PFSK-1 (cell line): ENCODE results near the gene HTRA3.

Experiments
- FOXP2 ChIP-seq: optimal IDR thresholded peaks from 2 replicates; pipeline ENCODE3; 2011; ENCODE audit warnings: borderline replicate concordance, control low read depth, inconsistent platforms; ENCODE audit not compliant: insufficient read depth; ENCODE audit errors: extremely low read length, extremely low read depth
- POLR2AphosphoS5 ChIP-seq: IDR thresholded peaks from 2 replicates; pipeline ENCODE4 v1.6.1; 2012; ENCODE audit warnings: low read depth, mild to moderate bottlenecking, control low read depth, low read length, moderate library complexity
- SIN3A ChIP-seq: IDR thresholded peaks from 2 replicates; pipeline ENCODE4 v1.6.1; 2012; ENCODE audit warnings: mild to moderate bottlenecking, low read length, moderate library complexity, borderline replicate concordance; ENCODE audit not compliant: insufficient read depth
- TAF1 ChIP-seq: IDR thresholded peaks from 2 replicates; pipeline ENCODE4 v1.6.1; 2012; ENCODE audit warnings: low read length, control low read depth, borderline replicate concordance; ENCODE audit not compliant: insufficient read depth
- TF ChIP-seq, protein P1 (sequence below), 2 experiments: IDR thresholded peaks; 2 replicates each; pipeline versions ENCODE4 v1.6.1 to v1.8.0; 2011 to 2012; ENCODE audit warnings: low read depth in 2 of 2, low read length in 2 of 2, control low read depth in 1 of 2, inconsistent platforms in 1 of 2, mild to moderate bottlenecking in 1 of 2, moderate library complexity in 1 of 2; ENCODE audit not compliant: insufficient read depth in 1 of 2

HTRA3 gene

DNA sequence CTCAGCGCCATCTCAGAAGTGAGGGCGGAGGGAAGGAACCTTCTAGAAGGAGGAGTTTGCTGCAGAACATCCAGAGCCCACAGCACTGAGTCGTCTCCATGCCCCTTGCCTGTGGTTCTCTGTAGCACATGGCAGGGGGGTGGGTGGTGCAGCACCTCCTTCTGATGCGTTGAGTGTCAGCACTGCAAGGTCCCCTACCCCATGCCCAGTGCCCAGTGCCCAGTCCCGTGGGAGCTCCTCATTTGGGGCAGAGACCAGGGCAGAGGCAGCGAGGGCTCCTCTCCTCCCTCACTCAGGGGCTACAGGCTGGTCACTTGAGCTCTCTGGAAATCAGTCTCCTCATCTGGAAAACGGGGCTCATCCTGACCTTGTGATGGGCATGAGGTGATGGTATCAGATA is 78.1 kb downstream of the HTRA3 start:
- TF ChIP-seq FOXP2 (no peak), SIN3A (no peak), TAF1 (no peak), POLR2AphosphoS5 (no peak)
- TF ChIP-seq, protein P1, sequence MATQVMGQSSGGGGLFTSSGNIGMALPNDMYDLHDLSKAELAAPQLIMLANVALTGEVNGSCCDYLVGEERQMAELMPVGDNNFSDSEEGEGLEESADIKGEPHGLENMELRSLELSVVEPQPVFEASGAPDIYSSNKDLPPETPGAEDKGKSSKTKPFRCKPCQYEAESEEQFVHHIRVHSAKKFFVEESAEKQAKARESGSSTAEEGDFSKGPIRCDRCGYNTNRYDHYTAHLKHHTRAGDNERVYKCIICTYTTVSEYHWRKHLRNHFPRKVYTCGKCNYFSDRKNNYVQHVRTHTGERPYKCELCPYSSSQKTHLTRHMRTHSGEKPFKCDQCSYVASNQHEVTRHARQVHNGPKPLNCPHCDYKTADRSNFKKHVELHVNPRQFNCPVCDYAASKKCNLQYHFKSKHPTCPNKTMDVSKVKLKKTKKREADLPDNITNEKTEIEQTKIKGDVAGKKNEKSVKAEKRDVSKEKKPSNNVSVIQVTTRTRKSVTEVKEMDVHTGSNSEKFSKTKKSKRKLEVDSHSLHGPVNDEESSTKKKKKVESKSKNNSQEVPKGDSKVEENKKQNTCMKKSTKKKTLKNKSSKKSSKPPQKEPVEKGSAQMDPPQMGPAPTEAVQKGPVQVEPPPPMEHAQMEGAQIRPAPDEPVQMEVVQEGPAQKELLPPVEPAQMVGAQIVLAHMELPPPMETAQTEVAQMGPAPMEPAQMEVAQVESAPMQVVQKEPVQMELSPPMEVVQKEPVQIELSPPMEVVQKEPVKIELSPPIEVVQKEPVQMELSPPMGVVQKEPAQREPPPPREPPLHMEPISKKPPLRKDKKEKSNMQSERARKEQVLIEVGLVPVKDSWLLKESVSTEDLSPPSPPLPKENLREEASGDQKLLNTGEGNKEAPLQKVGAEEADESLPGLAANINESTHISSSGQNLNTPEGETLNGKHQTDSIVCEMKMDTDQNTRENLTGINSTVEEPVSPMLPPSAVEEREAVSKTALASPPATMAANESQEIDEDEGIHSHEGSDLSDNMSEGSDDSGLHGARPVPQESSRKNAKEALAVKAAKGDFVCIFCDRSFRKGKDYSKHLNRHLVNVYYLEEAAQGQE (IDR thresholded peaks at IDR 0.05; ENCODE audit: insufficient read depth in 1 of 2, low read depth in 2 of 2, low read length in 2 of 2), result no peak

DNA sequence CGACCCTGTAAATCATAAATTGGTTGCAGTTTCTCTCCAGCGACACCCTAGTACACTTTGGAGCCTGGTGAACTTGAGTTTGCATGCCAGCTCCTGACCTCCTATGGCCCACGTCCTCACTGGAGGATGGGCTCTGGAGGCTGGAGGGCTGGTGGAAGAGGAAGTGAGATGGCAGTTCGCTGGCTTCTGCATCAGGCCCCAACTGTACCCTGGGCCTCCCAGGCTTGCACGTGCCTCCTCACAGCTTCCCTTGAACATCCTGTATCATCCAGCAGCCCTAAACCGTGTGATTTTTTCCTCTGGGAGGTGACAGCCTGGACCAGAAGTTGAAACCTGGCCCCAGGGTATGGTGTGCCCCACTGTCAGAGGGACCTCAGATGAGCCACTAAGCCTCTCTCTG is 78.5 kb downstream of the HTRA3 start:
- TF ChIP-seq, protein P1 (IDR thresholded peaks at IDR 0.05; ENCODE audit: insufficient read depth in 1 of 2, low read depth in 2 of 2, low read length in 2 of 2), result no peak
- no peak for TF ChIP-seq POLR2AphosphoS5
- TF ChIP-seq TAF1, result no peak
- TF ChIP-seq SIN3A, result no peak
- no peak for TF ChIP-seq FOXP2

DNA sequence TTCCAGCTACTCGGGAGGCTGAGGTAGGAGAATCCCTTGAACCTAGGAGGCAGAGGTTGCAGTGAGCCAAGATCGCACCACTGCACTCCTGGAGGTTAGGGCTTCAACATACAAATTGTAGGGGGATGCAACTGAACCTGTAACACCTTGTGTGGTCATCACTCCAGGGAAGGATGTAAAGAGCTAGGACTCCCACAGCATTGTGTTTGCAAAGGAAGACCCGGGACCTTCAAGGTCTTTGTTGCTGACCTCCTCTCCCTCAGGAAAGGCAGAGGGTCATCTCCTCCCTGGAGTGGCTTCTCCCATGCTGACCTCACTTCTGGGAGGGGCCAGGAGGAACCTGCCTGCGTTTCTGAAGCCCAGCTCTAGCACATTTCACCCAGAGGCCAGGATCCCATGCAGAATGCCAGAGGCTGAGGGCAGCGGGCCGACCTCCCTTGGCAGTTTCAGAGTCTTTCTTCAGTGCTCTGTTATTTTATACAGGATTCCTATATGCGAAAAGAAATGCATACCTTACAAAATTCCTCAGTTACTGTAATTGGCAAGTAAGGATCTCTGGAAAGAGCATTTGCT is 80.2 kb downstream of the HTRA3 start:
- TF ChIP-seq TAF1, result no peak

DNA sequence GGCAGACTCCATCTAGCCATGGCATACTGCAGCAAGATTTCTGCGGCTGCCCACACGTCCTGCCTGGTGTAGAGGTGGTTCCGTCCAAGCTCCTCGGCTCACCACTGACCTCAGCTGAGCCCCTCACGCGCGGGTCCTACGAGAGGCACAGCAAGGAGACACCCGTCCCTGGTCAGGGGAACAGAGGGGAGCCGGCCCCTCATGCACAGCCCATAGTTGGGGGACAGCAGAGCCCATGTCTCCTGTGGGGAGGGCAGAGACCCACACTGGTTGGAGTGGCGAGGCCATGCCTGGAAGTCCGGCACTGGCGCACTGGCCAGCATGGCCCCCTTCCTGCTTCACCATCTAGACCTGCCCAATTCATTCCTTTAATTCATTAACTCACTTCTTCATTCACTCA is 80.8 kb downstream of the HTRA3 start:
- TF ChIP-seq TAF1 (no peak), SIN3A (no peak), POLR2AphosphoS5 (no peak), FOXP2 (no peak)
- TF ChIP-seq, protein P1 (IDR thresholded peaks at IDR 0.05; ENCODE audit: insufficient read depth in 1 of 2, low read depth in 2 of 2, low read length in 2 of 2), result no peak

DNA sequence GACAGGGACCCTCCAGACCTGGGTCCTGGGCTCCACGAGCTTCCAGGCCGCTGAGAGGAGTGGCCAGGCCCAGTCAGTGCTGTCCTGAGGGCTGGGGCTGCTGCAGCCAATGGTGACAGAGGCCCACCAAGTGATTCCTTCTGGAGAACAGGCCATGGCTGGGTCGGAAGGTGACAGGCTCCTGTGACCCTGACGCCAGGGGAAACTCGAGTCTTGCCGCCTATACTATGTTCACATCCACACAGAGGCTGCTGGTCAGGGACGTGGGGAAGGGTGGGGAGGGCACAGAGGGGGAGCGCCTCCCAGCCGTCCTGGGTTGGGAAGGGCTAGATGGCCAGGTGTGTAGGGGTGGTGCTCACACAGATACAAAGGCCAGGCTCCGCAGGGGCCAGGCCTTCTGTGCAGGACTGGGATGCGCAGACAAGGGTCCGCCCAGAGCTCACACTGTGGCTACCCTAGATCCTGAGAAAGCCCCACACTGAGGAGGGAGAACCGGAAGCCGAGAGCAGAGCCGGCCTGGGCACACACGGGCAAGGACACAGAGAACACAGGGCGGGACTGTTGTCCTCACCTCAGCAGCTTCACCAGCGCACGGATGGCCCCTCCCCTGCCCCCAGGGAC is 81.4 kb downstream of the HTRA3 start:
- no peak for TF ChIP-seq FOXP2

DNA sequence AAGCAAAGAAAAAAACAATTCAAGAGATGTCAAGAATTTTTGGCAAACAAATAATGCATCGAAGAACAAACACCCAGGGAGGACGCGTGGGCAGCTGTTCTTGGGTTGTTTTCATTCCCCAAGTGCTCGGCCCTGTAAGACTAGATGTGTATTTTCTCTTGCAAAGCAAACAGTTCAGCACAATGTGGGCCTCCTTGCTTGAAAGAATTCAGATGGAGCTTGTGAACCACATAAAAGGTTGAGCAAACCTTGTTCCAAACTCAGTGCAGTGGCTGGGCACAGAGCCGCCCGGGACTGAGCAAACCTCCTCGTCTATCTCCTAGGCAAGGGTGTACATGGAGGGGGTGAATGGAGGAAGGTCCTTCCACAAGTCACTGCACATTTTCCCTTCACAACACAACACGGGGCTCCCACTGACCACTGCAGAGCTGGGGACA is 82.4 kb downstream of the HTRA3 start:
- TF ChIP-seq, protein P1 (IDR thresholded peaks at IDR 0.05; ENCODE audit: insufficient read depth in 1 of 2, low read depth in 2 of 2, low read length in 2 of 2), result no peak
- TF ChIP-seq TAF1, result no peak
- TF ChIP-seq POLR2AphosphoS5, result no peak
- TF ChIP-seq FOXP2, result no peak
- TF ChIP-seq SIN3A, result no peak
